Esophagus (tissue), 2 donors: ENCODE measurements around the gene SGK1. TPM values are rescaled to one million over a fixed set of nuclear protein-coding genes. Genes with fewer than 3 reads are reported as not detected.
"Not testable (repeated sequence)": the region's sequence is repeated elsewhere in the genome, so short reads cannot be mapped to it uniquely, and the experiment has no call there.

ENCODE experiments used
- H3K27ac ChIP-seq, 2 donors: one replicate each; pipeline ENCODE4 v1.5.1; 2013; ENCODE audit warnings: low read depth in 2 of 2, mild to moderate bottlenecking in 2 of 2, inconsistent platforms in 1 of 2, low read length in 1 of 2, moderate library complexity in 1 of 2
- H3K27me3 ChIP-seq, 2 donors: one replicate each; pipeline ENCODE4 v1.6.1; 2013; ENCODE audit warnings: low read length in 2 of 2, control low read depth in 1 of 2, mild to moderate bottlenecking in 1 of 2; ENCODE audit not compliant: insufficient read depth in 2 of 2, control insufficient read depth in 1 of 2
- H3K36me3 ChIP-seq, 2 donors: one replicate each; pipeline ENCODE4 v1.6.1; 2013; ENCODE audit warnings: low read length in 1 of 2; ENCODE audit not compliant: control insufficient read depth in 2 of 2, insufficient read depth in 2 of 2
- H3K4me1 ChIP-seq, 2 donors: one replicate each; pipeline ENCODE4 v1.6.1; 2013; ENCODE audit warnings: low read length in 1 of 2; ENCODE audit not compliant: control insufficient read depth in 2 of 2, insufficient read depth in 2 of 2
- H3K4me3 ChIP-seq, 2 donors: one replicate each; pipeline ENCODE4 v1.5.1; 2013; ENCODE audit warnings: low read length in 2 of 2, mild to moderate bottlenecking in 2 of 2, low read depth in 1 of 2, moderate library complexity in 1 of 2
- H3K9me3 ChIP-seq, 2 donors: one replicate each; pipeline ENCODE4 v1.6.1; 2013; ENCODE audit warnings: mild to moderate bottlenecking in 2 of 2, low read depth in 1 of 2, low read length in 1 of 2, moderate library complexity in 1 of 2; ENCODE audit not compliant: control insufficient read depth in 2 of 2, insufficient read depth in 1 of 2
- WGBS, 2 donors: extraction: QIAGEN DNeasy Blood & Tissue Kit; methylation state at CpG; one replicate each; pipeline ENCODE4 v1.1.7; 2013; 5-methylcytosine and 5-hydroxymethylcytosine counted together
- polyA plus RNA-seq, 2 donors: library from polyadenylated mRNA; stranded (reverse); fragments of 200-250 nt; gene quantifications; one replicate each; pipeline ENCODE4 v1.2.3, GENCODE V29; 2013
- donor health status: healthy with polysubstance abuse.
- donor health status: Bipolar disorder and iron deficiency.

SGK1 gene
- polyA plus RNA-seq, 2 donors, result 64.7 to 66.4 TPM

DNA sequence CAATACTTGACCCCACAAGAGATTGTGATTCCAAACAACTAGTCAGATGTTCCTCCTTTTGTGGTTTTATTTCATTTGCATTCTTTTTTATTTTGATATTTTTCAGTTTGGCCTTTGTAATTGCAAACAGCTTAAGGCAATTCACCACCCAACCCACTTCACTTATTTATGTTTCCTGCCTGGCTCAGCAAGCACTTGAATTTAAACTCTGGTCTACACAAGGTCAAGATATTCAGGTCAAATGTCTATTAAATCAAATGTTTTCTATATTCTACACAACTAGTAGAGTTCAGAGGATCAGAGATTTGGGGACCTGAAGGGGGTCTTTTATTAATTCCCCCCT, 100.1 kb downstream of the SGK1 start:
- Histone ChIP-seq H3K4me1 (peaks cover 0 to 3% of the 10 kb centered on the region in 2 donors), H3K4me3 (no peak overlapping the region), H3K36me3 (no peaks in the 10 kb centered on the region), H3K9me3 (no peaks in the 10 kb centered on the region), H3K27ac (no peak overlapping the region), H3K27me3 (no peaks in the 10 kb centered on the region)

DNA sequence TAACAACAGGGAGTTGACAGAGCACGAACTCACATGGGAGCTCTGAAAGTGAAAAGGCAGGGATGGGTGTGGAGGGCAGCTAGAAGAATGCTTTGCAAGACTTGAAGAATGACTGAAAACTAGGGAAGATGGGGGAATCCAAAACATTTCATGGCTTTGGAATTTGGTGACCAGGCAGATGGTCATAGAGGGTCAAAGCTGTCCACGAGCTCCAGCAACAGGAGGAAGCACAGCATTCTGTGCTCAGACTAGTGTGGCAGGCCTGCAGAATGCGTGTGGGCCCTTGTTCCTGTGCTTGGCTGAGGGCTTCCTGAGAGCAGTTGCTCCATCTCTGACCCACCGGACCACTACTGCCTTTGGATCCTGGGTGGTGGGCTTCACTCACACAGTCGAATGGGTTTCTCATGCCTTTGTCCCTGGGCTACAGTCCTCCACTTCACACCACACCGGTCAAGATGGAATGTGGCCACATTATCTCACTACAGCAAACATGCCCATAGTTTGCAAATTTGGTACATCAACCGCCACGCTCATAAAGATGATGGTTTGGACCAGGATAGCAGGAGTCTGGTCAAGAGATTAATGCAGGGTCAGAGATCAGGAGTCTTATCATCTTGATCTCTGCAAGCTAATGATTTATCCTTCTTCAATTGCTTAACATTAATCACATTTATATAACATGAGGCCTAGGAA, 100.7 kb downstream of the SGK1 start:
- H3K4me3 ChIP-seq, result no peak overlapping the region
- no peaks in the 10 kb centered on the region for H3K9me3 ChIP-seq
- H3K36me3 ChIP-seq, result no peaks in the 10 kb centered on the region
- WGBS, 2 donors, result 89 to 93% methylated on average over 8 of the region's 8 CpGs
- peak overlapping the region in 1 of 2 donors; percentile 64 for H3K27ac ChIP-seq
- peaks cover 0 to 3% of the 10 kb centered on the region in 2 donors for H3K4me1 ChIP-seq
- H3K27me3 ChIP-seq, result no peaks in the 10 kb centered on the region

DNA sequence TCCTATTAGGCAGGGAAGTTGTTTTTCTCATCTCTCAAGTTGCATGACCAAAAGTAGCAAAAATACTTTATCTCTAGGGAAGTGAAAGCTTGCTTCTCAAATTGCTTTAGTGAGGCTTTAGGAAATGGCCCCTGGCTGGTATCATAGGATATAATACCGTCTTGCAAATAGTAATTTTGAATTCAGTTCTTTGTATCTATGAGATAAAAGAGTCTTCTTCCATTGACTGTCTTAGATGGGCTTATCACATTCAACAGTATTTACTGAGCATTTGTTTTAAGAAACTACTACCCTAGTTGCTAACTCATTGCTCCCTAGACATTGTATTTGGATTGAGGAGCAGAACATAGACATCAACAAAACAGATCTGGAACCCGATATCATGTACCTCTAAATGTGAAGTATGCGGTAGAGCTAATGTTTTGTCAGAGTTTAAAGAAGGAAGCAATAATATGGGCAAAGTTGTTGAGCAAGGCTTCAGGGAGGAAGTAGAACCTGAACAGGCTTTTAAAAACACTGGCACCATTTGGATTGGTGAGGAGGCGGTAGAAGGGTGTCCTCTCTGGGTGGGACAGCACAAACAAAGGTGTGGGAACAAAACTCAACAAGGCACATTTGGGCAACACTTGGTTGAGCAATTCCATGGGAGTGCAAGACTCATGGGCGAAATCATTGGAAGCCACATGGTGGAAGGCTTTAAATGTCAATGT, 101.5 kb downstream of the SGK1 start:
- WGBS, 2 donors, result 79 to 82% methylated on average over 5 of the region's 5 CpGs
- no peaks in the 10 kb centered on the region for H3K36me3 ChIP-seq

DNA sequence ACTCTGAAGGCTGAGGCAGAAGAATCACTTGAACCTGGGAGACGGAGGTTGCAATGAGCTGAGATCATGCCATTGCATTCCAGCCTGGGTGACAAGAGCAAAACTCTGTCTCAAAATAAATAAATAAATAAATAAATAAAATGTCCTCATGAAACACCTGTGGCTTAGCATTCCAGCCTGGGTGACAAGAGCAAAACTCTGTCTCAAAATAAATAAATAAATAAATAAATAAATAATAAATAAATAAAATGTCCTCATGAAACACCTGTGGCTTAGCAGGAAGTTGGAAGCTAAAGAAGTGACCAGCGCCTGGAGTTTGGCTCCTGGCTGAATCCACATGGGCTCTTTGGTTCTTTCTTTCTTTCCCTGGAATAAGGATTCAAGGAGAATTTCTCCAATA, 104.5 kb downstream of the SGK1 start:
- H3K27me3 ChIP-seq, H3K9me3 ChIP-seq, H3K36me3 ChIP-seq, H3K4me1 ChIP-seq, H3K27ac ChIP-seq, H3K4me3 ChIP-seq: not testable (repeated sequence)
- 96 to 97% methylated on average over 2 of the region's 2 CpGs for WGBS, 2 donors

More for the DNA sequence above, 101.5 kb downstream of the SGK1 start:
- Histone ChIP-seq H3K4me3 (no peak overlapping the region), H3K27me3 (no peaks in the 10 kb centered on the region), H3K27ac (peak overlapping the region in 1 of 2 donors; percentile 64), H3K4me1 (peaks cover 0 to 3% of the 10 kb centered on the region in 2 donors), H3K9me3 (no peaks in the 10 kb centered on the region)

DNA sequence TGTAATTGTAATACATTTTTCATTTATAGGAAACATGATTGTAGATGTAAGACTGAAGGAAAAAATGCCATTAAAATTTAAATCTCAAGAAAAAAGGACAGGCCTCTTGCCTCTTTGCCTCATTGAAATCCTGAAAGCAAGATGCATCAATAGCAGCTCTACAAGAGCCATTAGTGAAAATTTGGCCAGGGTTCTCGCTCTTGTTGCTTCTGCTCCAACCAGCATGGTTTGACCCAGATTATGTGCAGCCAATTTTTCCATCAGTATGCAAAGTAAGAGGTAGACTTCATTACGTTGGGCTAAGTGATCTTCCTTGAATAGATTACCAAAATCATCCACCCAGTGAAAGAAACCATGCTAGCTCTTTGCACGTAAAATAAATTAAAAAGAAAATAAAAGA, 106.6 kb downstream of the SGK1 start:
- Histone ChIP-seq H3K9me3 (no peaks in the 10 kb centered on the region), H3K36me3 (no peaks in the 10 kb centered on the region), H3K4me3 (no peak overlapping the region), H3K4me1 (no peaks in the 10 kb centered on the region), H3K27ac (no peak overlapping the region), H3K27me3 (no peaks in the 10 kb centered on the region)
- WGBS, 2 donors, result 89 to 92% methylated on average over 3 of the region's 3 CpGs

DNA sequence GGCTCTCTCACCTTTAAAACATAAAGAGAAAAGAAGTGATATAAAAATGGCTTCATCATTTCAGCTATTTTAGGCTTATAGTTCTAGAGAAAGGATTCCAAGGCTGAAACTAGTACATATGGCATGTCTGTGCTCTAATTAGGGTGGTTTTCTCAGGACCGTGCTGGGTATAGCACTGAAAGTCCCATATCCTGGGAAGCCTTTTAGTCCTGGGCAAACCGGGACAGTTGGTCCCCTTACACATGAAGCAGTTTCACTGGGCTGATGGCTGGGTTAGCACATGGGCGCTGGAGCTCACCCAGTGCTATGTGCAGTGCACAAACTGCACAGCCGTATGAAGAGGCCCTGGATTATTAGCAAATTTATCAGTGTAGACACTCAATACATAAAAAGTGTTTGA, 110.5 kb downstream of the SGK1 start:
- WGBS, 2 donors, result 91 to 96% methylated on average over 4 of the region's 4 CpGs
- no peaks in the 10 kb centered on the region for H3K4me1 ChIP-seq
- H3K27me3 ChIP-seq, result no peaks in the 10 kb centered on the region
- H3K4me3 ChIP-seq, result no peak overlapping the region
- H3K9me3 ChIP-seq, result no peaks in the 10 kb centered on the region
- H3K36me3 ChIP-seq, result no peaks in the 10 kb centered on the region
- no peak overlapping the region for H3K27ac ChIP-seq

DNA sequence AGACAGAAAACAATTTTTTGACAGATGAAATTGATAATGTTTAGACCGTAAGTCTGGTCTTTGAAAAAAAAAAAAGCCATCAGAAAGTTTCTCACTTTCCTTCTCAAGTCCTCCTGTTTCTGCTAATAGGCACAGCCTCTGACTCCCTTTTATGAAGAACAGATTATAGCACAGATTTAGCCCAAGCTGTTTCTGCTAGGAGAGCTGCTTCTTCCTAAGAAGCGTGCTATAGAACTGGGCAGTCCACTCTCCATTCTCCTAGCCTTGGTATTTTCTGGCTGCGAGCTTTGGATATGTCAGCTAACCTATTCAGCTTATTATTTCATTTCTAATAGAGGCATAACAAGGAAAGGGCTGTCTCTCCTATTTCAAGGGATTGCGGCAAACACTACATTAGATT, 112.5 kb downstream of the SGK1 start:
- Histone ChIP-seq H3K36me3 (no peaks in the 10 kb centered on the region), H3K4me3 (no peak overlapping the region), H3K4me1 (no peaks in the 10 kb centered on the region), H3K9me3 (no peaks in the 10 kb centered on the region), H3K27me3 (no peaks in the 10 kb centered on the region), H3K27ac (no peak overlapping the region)
- 89 to 91% methylated on average over 4 of the region's 4 CpGs for WGBS, 2 donors

DNA sequence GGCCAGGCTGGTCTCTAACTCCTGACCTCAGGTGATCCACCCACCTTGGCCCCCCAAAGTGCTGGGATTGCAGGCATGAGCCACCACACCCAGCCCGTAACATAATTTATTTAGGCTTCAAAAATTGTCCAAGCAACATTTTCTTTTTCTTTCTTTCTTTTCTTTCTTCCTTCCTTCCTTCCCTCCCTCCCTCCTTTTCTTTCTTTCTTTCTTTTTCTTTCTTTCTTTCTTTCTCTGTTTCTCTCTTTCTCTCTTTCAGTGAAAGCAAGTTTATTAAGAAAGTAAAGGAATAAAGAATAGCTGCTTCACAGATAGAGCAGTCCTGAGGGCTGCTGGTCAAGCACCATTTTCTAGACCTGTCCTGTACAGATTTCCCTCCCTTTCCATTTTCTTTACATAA, 113.2 kb downstream of the SGK1 start:
- H3K27me3 ChIP-seq, H3K27ac ChIP-seq, H3K4me1 ChIP-seq, H3K36me3 ChIP-seq, H3K4me3 ChIP-seq, H3K9me3 ChIP-seq: not testable (repeated sequence)
- WGBS, 2 donors, result 100% methylated on average over 1 of the region's 1 CpG

DNA sequence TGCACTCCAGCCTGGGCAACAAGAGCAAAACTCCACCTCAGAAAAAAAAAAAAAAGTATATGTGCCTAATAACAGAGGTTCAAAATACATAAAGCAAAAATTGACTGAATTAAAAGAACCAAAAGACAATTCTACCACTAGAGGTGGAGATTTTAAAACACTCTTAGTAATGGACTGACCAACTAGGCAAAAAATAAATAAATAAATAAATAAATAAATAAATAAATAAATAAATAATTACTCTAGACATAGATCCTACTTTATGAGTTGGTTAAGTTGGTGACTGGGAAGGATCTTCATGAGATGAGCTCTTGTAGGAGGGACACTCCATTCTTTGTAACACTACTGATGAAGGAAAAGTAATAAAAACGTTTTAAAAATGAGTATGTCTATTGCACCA, 113.9 kb downstream of the SGK1 start:
- 85 to 87% methylated on average over 1 of the region's 1 CpG for WGBS, 2 donors
- Histone ChIP-seq H3K27me3 (no peaks in the 10 kb centered on the region), H3K4me1 (no peaks in the 10 kb centered on the region), H3K36me3 (no peaks in the 10 kb centered on the region), H3K4me3 (no peak overlapping the region), H3K9me3 (no peaks in the 10 kb centered on the region), H3K27ac (no peak overlapping the region)

DNA sequence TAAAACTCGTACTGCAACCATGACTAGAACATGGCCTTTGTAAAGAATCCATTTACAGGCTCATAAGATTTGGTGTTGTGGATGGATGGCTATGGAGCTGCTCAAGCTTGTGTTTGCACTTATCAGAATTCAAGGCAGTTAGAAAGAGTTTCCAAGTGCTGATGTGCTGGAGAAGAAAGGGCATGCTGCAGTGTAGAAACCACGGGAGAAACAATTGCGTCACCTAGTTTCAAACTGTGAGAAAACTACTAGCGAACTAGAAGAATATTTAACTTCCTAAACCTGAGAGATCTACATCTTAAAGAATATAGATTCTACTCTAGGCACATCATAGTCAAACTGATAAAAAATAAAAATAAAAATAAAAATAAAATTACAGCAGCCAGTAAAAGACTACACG, 116.2 kb downstream of the SGK1 start:
- H3K9me3 ChIP-seq, result no peaks in the 10 kb centered on the region
- 89 to 92% methylated on average over 5 of the region's 5 CpGs for WGBS, 2 donors

More for the DNA sequence above, 116.2 kb downstream of the SGK1 start:
- no peaks in the 10 kb centered on the region for H3K27me3 ChIP-seq
- H3K27ac ChIP-seq, result no peak overlapping the region
- no peaks in the 10 kb centered on the region for H3K4me1 ChIP-seq
- no peaks in the 10 kb centered on the region for H3K36me3 ChIP-seq
- no peak overlapping the region for H3K4me3 ChIP-seq
